H1 (cell line): ENCODE data around the gene SBF2. TPM values are rescaled to one million over a fixed set of nuclear protein-coding genes. Genes with fewer than 3 reads are reported as not detected.

Source experiments
- CTCF ChIA-PET: fragments of 300-600 bp; sonication (Branson Sonifier 250); formaldehyde crosslinking; loops from one replicate; lab custom pipeline; 2021; ENCODE audit not compliant: partially characterized antibody; lab: Charles Lee
- POLR2A ChIA-PET: fragments of 300-600 bp; sonication (Branson Sonifier 250); formaldehyde crosslinking; loops from one replicate; lab custom pipeline; 2021; ENCODE audit warnings: inconsistent platforms; ENCODE audit not compliant: partially characterized antibody; lab: Charles Lee
- DNase-seq, 2 experiments: peaks; one replicate each; pipeline versions ENCODE4 v3.0.0 to v3.0.0-alpha.2; 2010 to 2022; ENCODE audit warnings: low spot score in 2 of 2, low read depth in 1 of 2, mixed read lengths in 1 of 2
- FAIRE-seq: peaks from 2 replicates; lab custom pipeline; 2011; peaks lifted over from hg19 to GRCh38; lab: Jason Lieb, UNC
- H2AFZ ChIP-seq: 2 replicates; pipeline ENCODE4 v1.8.1; 2012; ENCODE audit warnings: low read length, inconsistent platforms
- H2AK5ac ChIP-seq: 2 replicates; pipeline ENCODE4 v1.6.1; 2013; ENCODE audit warnings: low read depth, low read length
- H2BK120ac ChIP-seq: replicated peaks from 2 replicates; pipeline ENCODE3; 2013; ENCODE audit warnings: low read depth, low read length, inconsistent platforms
- H2BK12ac ChIP-seq: 2 replicates; pipeline ENCODE4 v1.6.1; 2013; ENCODE audit warnings: low read depth, low read length
- H2BK15ac ChIP-seq: 2 replicates; pipeline ENCODE4 v1.6.1; 2013; ENCODE audit warnings: low read length
- H2BK20ac ChIP-seq: 2 replicates; pipeline ENCODE4 v1.6.1; 2013; ENCODE audit warnings: low read length
- H2BK5ac ChIP-seq: 2 replicates; pipeline ENCODE4 v1.6.1; 2013; ENCODE audit warnings: low read depth, low read length
- H3K14ac ChIP-seq: 2 replicates; pipeline ENCODE4 v1.6.1; 2013; ENCODE audit warnings: inconsistent platforms; ENCODE audit not compliant: insufficient read length
- H3K18ac ChIP-seq: 2 replicates; pipeline ENCODE4 v1.6.1; 2013; ENCODE audit warnings: low read length; ENCODE audit errors: extremely low read depth
- H3K23ac ChIP-seq: 2 replicates; pipeline ENCODE4 v1.6.1; 2013; ENCODE audit warnings: inconsistent platforms; ENCODE audit not compliant: insufficient read length
- H3K23me2 ChIP-seq: 2 replicates; pipeline ENCODE4 v1.6.1; 2013; ENCODE audit warnings: low read depth, low read length
- H3K27ac ChIP-seq: 2 replicates; pipeline ENCODE4 v1.6.1; 2011; ENCODE audit warnings: low read depth, low read length, inconsistent platforms
- H3K27me3 ChIP-seq, 4 experiments: replicated peaks in 1 of 4; 1 replicate in 1 of 4; 2 replicates in 3 of 4; pipeline versions ENCODE4 v1.6.1 to v1.8.1; 2011 to 2013; ENCODE audit warnings: low read length in 3 of 4, mild to moderate bottlenecking in 3 of 4, inconsistent platforms in 2 of 4, mixed read lengths in 2 of 4, moderate library complexity in 1 of 4; ENCODE audit not compliant: control insufficient read depth in 3 of 4, insufficient read depth in 3 of 4; ENCODE audit errors: extremely low read depth in 1 of 4
- H3K36me3 ChIP-seq, 4 experiments: 2 replicates each; pipeline versions ENCODE4 v1.6.1 to v1.8.1; 2011 to 2013; ENCODE audit warnings: mild to moderate bottlenecking in 4 of 4, low read length in 3 of 4, moderate library complexity in 2 of 4, control low read depth in 1 of 4, inconsistent platforms in 1 of 4; ENCODE audit not compliant: insufficient read depth in 4 of 4, control insufficient read depth in 2 of 4
- H3K4ac ChIP-seq: replicated peaks from 2 replicates; pipeline ENCODE3; 2013; ENCODE audit warnings: low read length, low read depth, mixed read lengths, inconsistent platforms; ENCODE audit not compliant: insufficient read length
- H3K4me1 ChIP-seq, 4 experiments: replicated peaks in 1 of 4; 1 replicate in 1 of 4; 2 replicates in 3 of 4; pipeline versions ENCODE4 v1.6.1 to v1.8.1; 2011 to 2013; ENCODE audit warnings: low read length in 3 of 4, inconsistent platforms in 2 of 4, mixed read lengths in 1 of 4; ENCODE audit not compliant: insufficient read depth in 4 of 4, control insufficient read depth in 3 of 4
- H3K4me2 ChIP-seq, 2 experiments: 2 replicates each; pipeline versions ENCODE4 v1.6.1 to v1.8.1; 2011 to 2013; ENCODE audit warnings: low read depth in 2 of 2, low read length in 2 of 2, control low read depth in 1 of 2, inconsistent platforms in 1 of 2, mild to moderate bottlenecking in 1 of 2; ENCODE audit not compliant: insufficient read depth in 1 of 2
- H3K4me3 ChIP-seq, 4 experiments: fragments of 200-600, 300-600 bp in 1 of 4; sonication (generic), shearing (Covaris generic), sonication (Bioruptor Twin) in 1 of 4; 2 replicates each; pipeline versions ENCODE4 v1.5.1 to v1.8.1; 2011 to 2016; ENCODE audit warnings: low read length in 4 of 4, low read depth in 3 of 4, control low read depth in 2 of 4, inconsistent platforms in 2 of 4, mild to moderate bottlenecking in 2 of 4, mixed read lengths in 1 of 4, moderate library complexity in 1 of 4; ENCODE audit not compliant: insufficient read depth in 2 of 4; ENCODE audit errors: extremely low read depth in 1 of 4
- H3K56ac ChIP-seq: replicated peaks from 2 replicates; pipeline ENCODE3; 2013; ENCODE audit warnings: low read depth, mild to moderate bottlenecking, mixed read lengths, low read length, inconsistent platforms; ENCODE audit not compliant: insufficient read length
- H3K79me1 ChIP-seq: 2 replicates; pipeline ENCODE4 v1.6.1; 2013; ENCODE audit warnings: low read depth, low read length, control low read depth
- H3K79me2 ChIP-seq, 2 experiments: 2 replicates each; pipeline versions ENCODE4 v1.6.1 to v1.8.1; 2012 to 2013; ENCODE audit warnings: low read length in 2 of 2, mild to moderate bottlenecking in 2 of 2, inconsistent platforms in 1 of 2; ENCODE audit not compliant: insufficient read depth in 2 of 2, control insufficient read depth in 1 of 2
- H3K9ac ChIP-seq, 4 experiments: replicated peaks in 1 of 4; 1 replicate in 1 of 4; 2 replicates in 3 of 4; pipeline versions ENCODE4 v1.6.1 to v1.8.1; 2011 to 2013; ENCODE audit warnings: low read depth in 3 of 4, low read length in 3 of 4, control low read depth in 2 of 4, mild to moderate bottlenecking in 2 of 4, moderate library complexity in 2 of 4, inconsistent platforms in 1 of 4; ENCODE audit errors: extremely low read depth in 1 of 4
- H3K9me3 ChIP-seq, 2 experiments: 2 replicates each; pipeline versions ENCODE4 v1.6.1 to v1.8.1; 2012 to 2013; ENCODE audit warnings: mild to moderate bottlenecking in 2 of 2, moderate library complexity in 2 of 2, control low read depth in 1 of 2, inconsistent platforms in 1 of 2, low read depth in 1 of 2, low read length in 1 of 2, mixed read lengths in 1 of 2; ENCODE audit not compliant: insufficient read depth in 2 of 2
- H4K20me1 ChIP-seq, 2 experiments: replicated peaks in 1 of 2; 2 replicates each; pipeline versions ENCODE3 to v1.8.1; 2011 to 2013; ENCODE audit warnings: inconsistent platforms in 2 of 2, low read length in 2 of 2, mild to moderate bottlenecking in 1 of 2; ENCODE audit not compliant: insufficient read depth in 2 of 2, control insufficient read depth in 1 of 2
- H4K5ac ChIP-seq: 2 replicates; pipeline ENCODE4 v1.6.1; 2013; ENCODE audit warnings: low read length, low read depth, mixed read lengths, inconsistent platforms; ENCODE audit not compliant: insufficient read length
- H4K8ac ChIP-seq: 2 replicates; pipeline ENCODE4 v1.8.0; 2013; ENCODE audit warnings: mild to moderate bottlenecking, moderate library complexity, low read length, inconsistent platforms; ENCODE audit not compliant: insufficient read depth; ENCODE audit errors: extremely low read depth
- H4K91ac ChIP-seq: replicated peaks from 2 replicates; pipeline ENCODE3; 2013; ENCODE audit warnings: low read length, mixed read lengths, inconsistent platforms; ENCODE audit not compliant: insufficient read length
- MAFK ChIP-seq: IDR thresholded peaks from 2 replicates; pipeline ENCODE4 v1.6.1; 2012; ENCODE audit warnings: low read depth, mild to moderate bottlenecking, improper control_type of control experiment, low read length
- WGBS, 2 experiments: shearing (Covaris generic) in 1 of 2; methylation state at CpG; one replicate each; pipeline versions ENCODE4 v1.1.6 to v1.1.7; 2013 to 2015; ENCODE audit warnings: low lambda C conversion rate in 2 of 2, mixed read lengths in 2 of 2, inconsistent platforms in 1 of 2, low coverage in 1 of 2, missing lambda C conversion rate in 1 of 2; ENCODE audit not compliant: insufficient replicate concordance in 2 of 2, insufficient coverage in 1 of 2, insufficient read length in 1 of 2; ENCODE audit errors: extremely low coverage in 1 of 2, missing lambda C conversion rate in 1 of 2; 5-methylcytosine and 5-hydroxymethylcytosine counted together
- polyA plus RNA-seq, 7 experiments: library from polyadenylated mRNA; depleted of rRNA in 3 of 7; stranded (reverse) in 5 of 7; unstranded in 2 of 7; fragments of >200 nt in 5 of 7; fragments of 200-250 nt in 2 of 7; gene quantifications; 1 replicate in 5 of 7; 2 replicates in 1 of 7; 4 replicates in 1 of 7; pipeline versions ENCODE4 v1.2.1 to v1.2.3, GENCODE V29; 2011 to 2013; ENCODE audit warnings: missing spikeins in 2 of 7, mixed read lengths in 2 of 7
- total RNA-seq: library from RNA; stranded (reverse); fragmentation: NEBNext Ultra II Directional; extraction: Animal tissue kit (Norgen Biotek cat#: 25700); gene quantifications from 2 replicates; pipeline ENCODE4 v1.2.1, GENCODE V29; 2021
- TF ChIP-seq, protein P1 (sequence below): IDR thresholded peaks from 2 replicates; pipeline ENCODE4 v1.6.1; 2012; ENCODE audit warnings: inconsistent platforms

The SBF2 gene
- total and polyA plus RNA-seq, 2 of the 8 experiments (the other 6 are each of a cell fraction or from before 2014, with no cell fraction given) = 36.7 to 50.5 TPM

DNA sequence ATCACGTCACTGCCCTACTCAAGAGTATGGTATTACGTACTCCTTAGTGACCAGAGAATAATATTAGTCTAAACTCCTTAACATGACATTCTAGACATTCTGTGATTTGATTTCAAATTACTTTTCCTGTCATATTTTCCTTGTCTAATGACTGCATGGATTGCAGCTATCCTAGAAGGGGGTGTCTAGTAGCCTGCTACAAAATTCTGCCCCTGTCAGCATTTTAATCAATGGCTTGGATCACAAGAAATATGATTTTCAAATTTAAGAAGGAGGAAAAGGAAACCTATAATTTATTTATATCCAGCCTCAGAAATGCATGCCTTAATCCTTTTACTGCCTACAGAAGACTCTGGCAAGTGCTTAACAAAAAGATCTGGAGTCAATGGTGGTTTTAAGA, 413.4 kb downstream of the SBF2 start:
- Histone ChIP-seq H2BK20ac (no peak overlapping the region), H4K5ac (no peak overlapping the region), H3K4me3 (no peak overlapping the region), H3K9me3 (no peaks in the 10 kb centered on the region), H2AK5ac (no peak overlapping the region), H4K8ac (no peak overlapping the region), H3K23ac (no peak overlapping the region), H3K4ac (no peak overlapping the region), H3K18ac (no peak overlapping the region), H2BK5ac (no peak overlapping the region), H3K56ac (no peak overlapping the region), H3K23me2 (no peaks in the 10 kb centered on the region), H3K4me2 (no peak overlapping the region), H4K20me1 (no peaks in the 10 kb centered on the region), H3K9ac (no peak overlapping the region), H3K27ac (no peak overlapping the region), H2BK120ac (no peak overlapping the region), H3K79me2 (no peaks in the 10 kb centered on the region), H2BK15ac (no peak overlapping the region), H3K79me1 (no peaks in the 10 kb centered on the region), H4K91ac (no peak overlapping the region), H3K36me3 (no peaks in the 10 kb centered on the region), H2AFZ (no peak overlapping the region), H3K4me1 (peaks cover 0 to 4% (median 2%) of the 10 kb centered on the region in 4 experiments; a peak in 2 of 7 replicates), H3K14ac (no peak overlapping the region), H2BK12ac (no peak overlapping the region), H3K27me3 (no peaks in the 10 kb centered on the region)
- POLR2A ChIA-PET = no interaction called here
- DNase-seq (no peak), FAIRE-seq (no peak)
- CTCF ChIA-PET = no interaction called here
- 94% methylated on average over 2 of the region's 2 CpGs; no CpG with 5 or more reads in 1 of the 2 experiments for WGBS, 2 experiments
- TF ChIP-seq MAFK = peak; percentile 63; the same call in 1 of the 2 replicates
- TF ChIP-seq, protein P1, sequence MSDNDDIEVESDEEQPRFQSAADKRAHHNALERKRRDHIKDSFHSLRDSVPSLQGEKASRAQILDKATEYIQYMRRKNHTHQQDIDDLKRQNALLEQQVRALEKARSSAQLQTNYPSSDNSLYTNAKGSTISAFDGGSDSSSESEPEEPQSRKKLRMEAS = no peak
